ENCODE results near the gene PHF21B.

Gene PHF21B

DNA sequence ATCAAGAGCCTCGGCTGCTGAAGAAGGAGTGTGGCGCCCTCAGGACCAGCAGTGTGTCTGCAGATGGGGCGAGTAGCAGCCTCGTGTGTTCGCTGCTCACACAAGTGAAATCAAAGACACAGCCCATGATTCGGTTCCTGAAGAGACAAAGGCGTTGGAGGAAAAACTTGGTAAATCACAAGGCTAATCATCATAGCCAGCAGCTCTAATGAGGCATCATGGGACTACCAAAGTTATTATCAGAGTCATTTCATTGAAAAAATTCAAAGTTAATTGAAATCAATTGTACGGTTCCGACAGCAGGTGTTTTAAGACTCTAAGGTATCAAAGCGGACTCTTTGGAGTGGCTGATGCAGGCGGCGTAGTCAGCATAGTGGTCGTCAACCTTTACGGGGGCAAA lies 9.5 kb downstream of the PHF21B start:
- no peaks in the 10 kb centered on the region for H3K36me3 ChIP-seq (ENCODE audit: control insufficient read depth in 2 of 2, insufficient read depth in 1 of 2, low read length in 2 of 2)
- no peaks in the 10 kb centered on the region for H3K4me1 ChIP-seq (ENCODE audit: control insufficient read depth, insufficient read depth, low read length)
- ChIA-PET POLR2A (no interaction called here), CTCF (no interaction called here)
- H3K4me3 ChIP-seq (ENCODE audit: low read depth, low read length) = no peak overlapping the region
- no peaks in the 10 kb centered on the region for H3K9me3 ChIP-seq (ENCODE audit: control insufficient read depth, insufficient read depth, low read depth, low read length)
- H3K27ac ChIP-seq (ENCODE audit: extremely low read depth, low read depth, low read length) = no peak overlapping the region
- TF ChIP-seq ZNF302 (tag by site-specific recombination; IDR thresholded peaks at IDR 0.05; ENCODE audit: low read depth) (no peak), ZNF16 (tag by site-specific recombination; IDR thresholded peaks at IDR 0.05; ENCODE audit: low read depth) (no peak), SP7 (tag by site-specific recombination; IDR thresholded peaks at IDR 0.05) (no peak), ZNF354C (tag by site-specific recombination; IDR thresholded peaks at IDR 0.05; ENCODE audit: borderline replicate concordance, low read depth) (no peak)

DNA sequence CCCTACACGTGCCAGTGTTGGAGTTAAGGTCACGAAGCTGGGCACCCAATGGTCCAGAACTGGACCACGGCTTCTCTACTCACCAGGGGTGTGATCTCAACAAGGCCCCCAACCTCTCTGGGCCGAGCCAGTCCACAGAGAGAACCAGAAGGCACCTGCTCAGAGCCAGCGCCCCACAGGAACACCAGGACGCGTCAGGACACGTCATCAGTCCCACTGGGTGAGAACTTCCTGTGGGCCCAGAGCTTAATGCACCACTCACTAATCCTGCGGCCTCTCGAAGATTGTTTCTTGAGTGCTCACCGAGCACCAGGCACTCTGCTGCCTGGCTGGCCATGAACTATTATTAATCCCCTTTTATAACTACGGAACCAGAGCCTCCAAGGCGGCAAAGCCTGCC lies 10.1 kb downstream of the PHF21B start:
- Histone ChIP-seq H3K9me3 (ENCODE audit: control insufficient read depth, insufficient read depth, low read depth, low read length) (no peaks in the 10 kb centered on the region), H3K4me3 (ENCODE audit: low read depth, low read length) (no peak overlapping the region), H3K4me1 (ENCODE audit: control insufficient read depth, insufficient read depth, low read length) (peaks cover 3% of the 10 kb centered on the region; the same call in 1 of the 2 replicates), H3K27ac (ENCODE audit: extremely low read depth, low read depth, low read length) (no peak overlapping the region), H3K36me3 (ENCODE audit: control insufficient read depth in 2 of 2, insufficient read depth in 1 of 2, low read length in 2 of 2) (no peaks in the 10 kb centered on the region)
- ChIA-PET POLR2A (no interaction called here), CTCF (no interaction called here)
- no peak for TF ChIP-seq ZNF433 (tag by site-specific recombination; IDR thresholded peaks at IDR 0.05; ENCODE audit: low read depth)
- peak; percentile 53; the same call in 1 of the 2 replicates for TF ChIP-seq GLIS1 (tag by site-specific recombination; IDR thresholded peaks at IDR 0.05)
- peak; percentile 75 for TF ChIP-seq ZIC2 (tag by site-specific recombination; IDR thresholded peaks at IDR 0.05)

DNA sequence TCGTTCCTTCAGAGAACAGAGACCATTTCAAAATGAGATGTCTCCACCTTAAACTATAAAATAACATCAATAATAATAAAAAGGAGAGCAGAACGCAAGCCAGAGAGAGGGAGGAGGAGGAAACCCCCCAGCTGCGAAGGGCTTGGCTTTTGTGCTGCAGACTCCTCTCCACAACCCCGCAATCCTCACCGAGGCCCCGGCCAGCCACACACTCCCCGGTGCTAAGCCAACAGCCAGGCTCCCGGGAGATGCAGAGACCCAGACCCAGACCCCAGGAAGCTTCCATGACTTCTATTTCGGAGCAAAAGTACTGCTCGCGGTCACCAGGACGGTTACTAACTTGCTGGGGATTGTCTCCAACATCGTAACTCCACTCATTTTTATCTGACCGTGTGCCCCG lies 10.6 kb downstream of the PHF21B start:
- peaks cover 5% of the 10 kb centered on the region; the same call in 1 of the 2 replicates for H3K4me1 ChIP-seq (ENCODE audit: control insufficient read depth, insufficient read depth, low read length)
- ChIA-PET POLR2A (no interaction called here), CTCF (no interaction called here)
- H3K36me3 ChIP-seq (ENCODE audit: control insufficient read depth in 2 of 2, insufficient read depth in 1 of 2, low read length in 2 of 2) = no peaks in the 10 kb centered on the region
- no peak for TF ChIP-seq ZNF555 (tag by site-specific recombination; conservative IDR thresholded peaks at IDR 0.05)
- TF ChIP-seq SETDB1 (IDR thresholded peaks at IDR 0.05; ENCODE audit: insufficient read length, low read length) = no peak
- TF ChIP-seq HOXD13 (CRISPR knock-in tag; IDR thresholded peaks at IDR 0.05; ENCODE audit: borderline replicate concordance) = no peak
- no peak for TF ChIP-seq BCL11A (tag by site-specific recombination; IDR thresholded peaks at IDR 0.05; ENCODE audit: low read depth)
- TF ChIP-seq ZNF837 (tag by site-specific recombination; IDR thresholded peaks at IDR 0.05) = no peak
- no peak for TF ChIP-seq ZNF426 (tag by site-specific recombination; IDR thresholded peaks at IDR 0.05)
- TF ChIP-seq ZNF354C (tag by site-specific recombination; IDR thresholded peaks at IDR 0.05; ENCODE audit: borderline replicate concordance, low read depth) = no peak
- TF ChIP-seq MYNN (tag by site-specific recombination; IDR thresholded peaks at IDR 0.05; ENCODE audit: borderline replicate concordance) = no peak
- no peak overlapping the region for H3K27ac ChIP-seq (ENCODE audit: extremely low read depth, low read depth, low read length)
- H3K9me3 ChIP-seq (ENCODE audit: control insufficient read depth, insufficient read depth, low read depth, low read length) = no peaks in the 10 kb centered on the region
- no peak overlapping the region for H3K4me3 ChIP-seq (ENCODE audit: low read depth, low read length)

DNA sequence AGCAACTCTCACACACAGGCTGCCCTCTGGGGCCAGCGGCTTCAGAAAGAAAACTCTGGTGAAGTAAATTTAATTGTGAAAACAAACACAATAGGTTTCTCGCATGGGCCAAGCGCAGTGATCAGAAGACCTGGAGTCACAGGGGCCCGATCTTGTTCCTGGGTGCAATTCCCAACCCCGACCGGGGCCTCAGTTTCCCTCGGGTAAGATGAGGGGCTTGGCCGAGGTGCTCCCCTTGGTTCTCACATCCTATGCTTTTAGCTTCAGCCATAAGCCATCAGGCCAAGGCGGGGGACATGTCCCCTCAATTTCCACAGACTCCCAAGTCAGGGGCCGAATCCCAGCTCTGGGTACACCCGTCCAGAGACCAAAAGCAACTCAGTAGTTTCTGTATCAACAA lies 11.5 kb downstream of the PHF21B start:
- Histone ChIP-seq H3K9me3 (ENCODE audit: control insufficient read depth, insufficient read depth, low read depth, low read length) (no peaks in the 10 kb centered on the region), H3K36me3 (ENCODE audit: control insufficient read depth in 2 of 2, insufficient read depth in 1 of 2, low read length in 2 of 2) (no peaks in the 10 kb centered on the region), H3K4me1 (ENCODE audit: control insufficient read depth, insufficient read depth, low read length) (peaks cover 5% of the 10 kb centered on the region; the same call in 1 of the 2 replicates), H3K4me3 (ENCODE audit: low read depth, low read length) (no peak overlapping the region), H3K27ac (ENCODE audit: extremely low read depth, low read depth, low read length) (no peak overlapping the region)
- ChIA-PET POLR2A (no interaction called here), CTCF (interaction anchor here (0.6 to 0.7 kb wide), 2 partner anchors 70 to 475 kb away, joined by 3 read pairs; no protein-coding TSS in a partner anchor)
- TF ChIP-seq ZNF23 (tag by site-specific recombination; IDR thresholded peaks at IDR 0.05; ENCODE audit: borderline replicate concordance) (no peak), BCL11A (tag by site-specific recombination; IDR thresholded peaks at IDR 0.05; ENCODE audit: low read depth) (no peak), ZNF302 (tag by site-specific recombination; IDR thresholded peaks at IDR 0.05; ENCODE audit: low read depth) (no peak), SCRT2 (tag by site-specific recombination; IDR thresholded peaks at IDR 0.05) (no peak), IKZF3 (tag by site-specific recombination; IDR thresholded peaks at IDR 0.05) (no peak), ZNF585B (tag by site-specific recombination; IDR thresholded peaks at IDR 0.05) (no peak), ZNF626 (tag by site-specific recombination; IDR thresholded peaks at IDR 0.05) (no peak), ZNF549 (tag by site-specific recombination; IDR thresholded peaks at IDR 0.05) (no peak), ZBTB8A (tag by site-specific recombination; IDR thresholded peaks at IDR 0.05) (no peak), ZBTB20 (tag by site-specific recombination; IDR thresholded peaks at IDR 0.05) (no peak), YY2 (tag by site-specific recombination; IDR thresholded peaks at IDR 0.05) (no peak), SCRT1 (tag by site-specific recombination; IDR thresholded peaks at IDR 0.05; ENCODE audit: borderline replicate concordance) (no peak), ZBTB1 (tag by site-specific recombination; IDR thresholded peaks at IDR 0.05) (no peak)
- TF ChIP-seq, protein P1, sequence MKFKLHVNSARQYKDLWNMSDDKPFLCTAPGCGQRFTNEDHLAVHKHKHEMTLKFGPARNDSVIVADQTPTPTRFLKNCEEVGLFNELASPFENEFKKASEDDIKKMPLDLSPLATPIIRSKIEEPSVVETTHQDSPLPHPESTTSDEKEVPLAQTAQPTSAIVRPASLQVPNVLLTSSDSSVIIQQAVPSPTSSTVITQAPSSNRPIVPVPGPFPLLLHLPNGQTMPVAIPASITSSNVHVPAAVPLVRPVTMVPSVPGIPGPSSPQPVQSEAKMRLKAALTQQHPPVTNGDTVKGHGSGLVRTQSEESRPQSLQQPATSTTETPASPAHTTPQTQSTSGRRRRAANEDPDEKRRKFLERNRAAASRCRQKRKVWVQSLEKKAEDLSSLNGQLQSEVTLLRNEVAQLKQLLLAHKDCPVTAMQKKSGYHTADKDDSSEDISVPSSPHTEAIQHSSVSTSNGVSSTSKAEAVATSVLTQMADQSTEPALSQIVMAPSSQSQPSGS (tag by site-specific recombination; IDR thresholded peaks at IDR 0.05; ENCODE audit: low read depth) = no peak
- TF ChIP-seq, protein P2, sequence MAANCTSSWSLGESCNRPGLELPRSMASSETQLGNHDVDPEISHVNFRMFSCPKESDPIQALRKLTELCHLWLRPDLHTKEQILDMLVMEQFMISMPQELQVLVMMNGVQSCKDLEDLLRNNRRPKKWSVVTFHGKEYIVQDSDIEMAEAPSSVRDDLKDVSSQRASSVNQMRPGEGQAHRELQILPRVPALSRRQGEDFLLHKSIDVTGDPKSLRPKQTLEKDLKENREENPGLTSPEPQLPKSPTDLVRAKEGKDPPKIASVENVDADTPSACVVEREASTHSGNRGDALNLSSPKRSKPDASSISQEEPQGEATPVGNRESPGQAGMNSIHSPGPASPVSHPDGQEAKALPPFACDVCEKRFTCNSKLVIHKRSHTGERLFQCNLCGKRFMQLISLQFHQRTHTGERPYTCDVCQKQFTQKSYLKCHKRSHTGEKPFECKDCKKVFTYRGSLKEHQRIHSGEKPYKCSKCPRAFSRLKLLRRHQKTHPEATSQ (tag by site-specific recombination; IDR thresholded peaks at IDR 0.05) = no peak

Data from HEK293 (cell line).